ENCODE measurements around the gene MAMSTR.
A peak's percentile ranks its signal among the peaks of the same experiment; 100 is the strongest.

GRCh38 chr19:48713041-48713863 lies 6.3 kb downstream of the MAMSTR start:
- TF ChIP-seq CTCF (conservative IDR thresholded peaks at IDR 0.05 in 1 of 2, IDR thresholded peaks at IDR 0.05 in 1 of 2; ENCODE audit: low read depth in 1 of 2, low read length in 2 of 2) (peak; percentile 17 to 45), EZH2 (IDR thresholded peaks at IDR 0.05; ENCODE audit: low read length, missing control alignments) (no peak)

Data from fibroblast of lung (primary cell).